ENCODE data around the gene SAPCD1.

GRCh38 chr6:31723980-31724691 is 38.3 kb upstream of the SAPCD1 start:
- TF ChIP-seq CTCF (IDR thresholded peaks at IDR 0.05), result no peak
- no peak for TF ChIP-seq POLR2A (IDR thresholded peaks at IDR 0.05)
